Measurements from ENCODE around the gene UBASH3B.

DNA sequence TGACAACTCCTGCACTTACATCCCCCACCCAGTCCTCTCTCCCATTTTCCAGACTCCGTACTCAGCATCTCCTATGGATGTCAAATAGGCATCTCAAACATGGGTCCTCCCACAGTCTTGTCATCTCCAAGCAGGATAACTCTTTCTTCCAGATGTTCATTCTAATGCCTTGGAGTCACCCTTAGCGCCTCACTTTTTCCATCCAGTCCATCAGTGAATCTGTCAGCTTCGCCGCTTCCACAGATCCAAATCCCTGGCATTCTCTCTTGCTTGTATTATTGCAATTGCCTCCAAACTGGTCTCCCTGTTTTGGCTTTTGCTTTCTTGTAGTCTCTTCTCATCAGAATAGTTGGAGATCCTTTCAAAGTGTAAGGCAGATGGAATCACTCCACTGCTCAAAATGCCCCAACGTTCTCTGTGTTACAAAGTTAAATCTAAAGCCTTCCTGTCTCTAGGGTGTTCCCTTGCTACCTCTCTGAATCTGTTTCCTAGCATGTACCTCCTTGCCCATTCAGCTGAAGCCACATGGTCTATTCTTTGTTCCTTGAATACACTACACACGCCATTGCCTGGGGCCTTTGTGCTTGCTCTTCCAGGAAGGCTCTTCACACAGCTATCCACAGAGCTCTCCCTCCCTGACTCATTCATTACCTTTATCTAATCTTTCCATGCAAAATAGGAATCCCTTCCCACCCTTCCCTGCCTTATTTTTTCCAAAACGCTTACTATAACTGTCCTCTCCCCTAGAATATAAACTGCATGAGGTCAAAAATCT, 64.8 kb downstream of the UBASH3B start:
- TF ChIP-seq CTCF (IDR thresholded peaks at IDR 0.05; ENCODE audit: low read depth, low read length): no peak
- no peak for TF ChIP-seq POLR2A (IDR thresholded peaks at IDR 0.05; ENCODE audit: extremely low read depth, insufficient read length)
